ENCODE data around the gene KCNAB2.

- TF ChIP-seq CTCF (IDR thresholded peaks at IDR 0.05), result no peak
- no peak for TF ChIP-seq POLR2A (IDR thresholded peaks at IDR 0.05)
- no peak for TF ChIP-seq POLR2AphosphoS5 (IDR thresholded peaks at IDR 0.05)
Observed at GRCh38 chr1:6080469-6080868, 34.8 kb downstream of the KCNAB2 start.
